Transverse colon (tissue), 4 donors: ENCODE data around the gene OSBPL6. TPM values are rescaled to one million over a fixed set of nuclear protein-coding genes. Genes with fewer than 3 reads are reported as not detected.

Source experiments
- DNase-seq: peaks from one replicate; pipeline ENCODE4 v3.0.0-alpha.2; 2019
- H3K27ac ChIP-seq, 4 donors: fragments of 200-600 bp; sonication (generic); 2 replicates each; pipeline ENCODE4 v1.5.1; 2016 to 2018; ENCODE audit warnings: inconsistent platforms in 4 of 4
- H3K27me3 ChIP-seq: fragments of 200-600 bp; sonication (generic); 2 replicates; pipeline ENCODE4 v1.5.1; 2017; ENCODE audit warnings: inconsistent platforms
- H3K36me3 ChIP-seq, 4 donors: fragments of 200-600 bp; sonication (generic); 2 replicates each; pipeline ENCODE4 v1.5.1; 2017 to 2019; ENCODE audit warnings: inconsistent platforms in 4 of 4
- H3K4me1 ChIP-seq, 4 donors: fragments of 200-600 bp; sonication (generic); 2 replicates each; pipeline ENCODE4 v1.5.1; 2017 to 2020; ENCODE audit warnings: inconsistent platforms in 4 of 4
- H3K4me3 ChIP-seq, 4 donors: fragments of 200-600 bp; sonication (generic); 1 replicate in 1 of 4; 2 replicates in 3 of 4; pipeline versions ENCODE4 v1.5.1 to v1.6.1; 2017 to 2019; ENCODE audit warnings: inconsistent platforms in 4 of 4
- H3K9me3 ChIP-seq, 2 donors: fragments of 200-600 bp; sonication (generic); 2 replicates each; pipeline ENCODE4 v1.5.1; 2017 to 2019; ENCODE audit warnings: inconsistent platforms in 2 of 2
- EP300 ChIP-seq: sonication (generic); formaldehyde crosslinking; IDR thresholded peaks from one replicate; pipeline ENCODE4 v1.6.1; 2017; ENCODE audit warnings: antibody characterized with exemption, low read depth
- POLR2A ChIP-seq: fragments of 450-650 bp; IDR thresholded peaks from one replicate; pipeline ENCODE4 v1.6.1; 2016; ENCODE audit warnings: antibody characterized with exemption, mild to moderate bottlenecking, moderate library complexity
- POLR2AphosphoS5 ChIP-seq, 3 donors: sonication (generic); formaldehyde crosslinking; IDR thresholded peaks; one replicate each; pipeline ENCODE4 v1.6.1; 2016; ENCODE audit warnings: antibody characterized with exemption in 3 of 3
- WGBS, 2 donors: methylation state at CpG; one replicate each; pipeline ENCODE4 v1.1.5; 2018; ENCODE audit warnings: low coverage in 1 of 2; 5-methylcytosine and 5-hydroxymethylcytosine counted together
- in situ Hi-C, 4 donors: fragments of 200-750 bp; cut with MboI; loops; one replicate each; pipeline versions ENCODE4 v1.15.0 to v1.15.1; 2017; ENCODE audit warnings: low sequenced_read_pairs in 3 of 4, low pct_ligation_motif_present in 1 of 4, low pct_unique_long_range_greater_than_20kb in 1 of 4
- intact Hi-C: fragments of 100-400 bp; cut with DNase I; formaldehyde crosslinking; loops from one replicate; pipeline ENCODE4 v1.15.1; 2023; ENCODE audit warnings: low total_unique reads
- total RNA-seq, 4 donors: library from RNA; depleted of rRNA; stranded (reverse); fragments of >200 nt; gene quantifications; one replicate each; pipeline ENCODE4 v1.1.0, GENCODE V29; 2016
- TF ChIP-seq, protein P1 (sequence below), 5 experiments: fragments of 200-600 bp in 3 of 5; fragments of 450-650 bp in 2 of 5; sonication (generic) in 3 of 5; IDR thresholded peaks; 1 replicate in 2 of 5; 2 replicates in 3 of 5; pipeline ENCODE4 v1.5.1; 2016 to 2017; ENCODE audit warnings: antibody characterized with exemption in 5 of 5, inconsistent platforms in 3 of 5, mild to moderate bottlenecking in 2 of 5, moderate library complexity in 1 of 5

Gene OSBPL6
- total RNA-seq, 4 donors from 2014 or later = 0.95 to 4.0 (median 2.5) TPM

- Histone ChIP-seq H3K36me3 (no peaks in the 10 kb centered on the region), H3K27me3 (no peaks in the 10 kb centered on the region), H3K27ac (no peak overlapping the region), H3K9me3 (no peaks in the 10 kb centered on the region), H3K4me3 (no peak overlapping the region), H3K4me1 (no peaks in the 10 kb centered on the region)
- WGBS, 2 donors = 78 to 93% methylated on average over 2 to 4 of the region's 4 CpGs
- DNase-seq = no peak
- TF ChIP-seq POLR2A (no peak), POLR2AphosphoS5 (IDR thresholded peaks at IDR 0.05) (no peak), EP300 (no peak)
- TF ChIP-seq, protein P1, sequence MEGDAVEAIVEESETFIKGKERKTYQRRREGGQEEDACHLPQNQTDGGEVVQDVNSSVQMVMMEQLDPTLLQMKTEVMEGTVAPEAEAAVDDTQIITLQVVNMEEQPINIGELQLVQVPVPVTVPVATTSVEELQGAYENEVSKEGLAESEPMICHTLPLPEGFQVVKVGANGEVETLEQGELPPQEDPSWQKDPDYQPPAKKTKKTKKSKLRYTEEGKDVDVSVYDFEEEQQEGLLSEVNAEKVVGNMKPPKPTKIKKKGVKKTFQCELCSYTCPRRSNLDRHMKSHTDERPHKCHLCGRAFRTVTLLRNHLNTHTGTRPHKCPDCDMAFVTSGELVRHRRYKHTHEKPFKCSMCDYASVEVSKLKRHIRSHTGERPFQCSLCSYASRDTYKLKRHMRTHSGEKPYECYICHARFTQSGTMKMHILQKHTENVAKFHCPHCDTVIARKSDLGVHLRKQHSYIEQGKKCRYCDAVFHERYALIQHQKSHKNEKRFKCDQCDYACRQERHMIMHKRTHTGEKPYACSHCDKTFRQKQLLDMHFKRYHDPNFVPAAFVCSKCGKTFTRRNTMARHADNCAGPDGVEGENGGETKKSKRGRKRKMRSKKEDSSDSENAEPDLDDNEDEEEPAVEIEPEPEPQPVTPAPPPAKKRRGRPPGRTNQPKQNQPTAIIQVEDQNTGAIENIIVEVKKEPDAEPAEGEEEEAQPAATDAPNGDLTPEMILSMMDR (IDR thresholded peaks at IDR 0.05) = no peak
- in situ Hi-C loops (no loop called here), intact Hi-C loops (no loop called here)
These were observed 17.6 kb downstream of the OSBPL6 start for GRCh38 chr2:178211943-178212342.

- no peak for DNase-seq
- no peaks in the 10 kb centered on the region for H3K27me3 ChIP-seq
- H3K4me1 ChIP-seq = no peaks in the 10 kb centered on the region
- no peak for TF ChIP-seq POLR2A
- TF ChIP-seq POLR2AphosphoS5 (IDR thresholded peaks at IDR 0.05) = no peak
- in situ Hi-C loops = no loop called here
- no peaks in the 10 kb centered on the region for H3K9me3 ChIP-seq
- 100% methylated on average over 1 of the region's 1 CpG for WGBS, 2 donors
- intact Hi-C loops = no loop called here
- no peak overlapping the region for H3K4me3 ChIP-seq
- no peaks in the 10 kb centered on the region for H3K36me3 ChIP-seq
- no peak overlapping the region for H3K27ac ChIP-seq
These were observed 19.7 kb downstream of the OSBPL6 start for GRCh38 chr2:178213991-178214390.

DNA sequence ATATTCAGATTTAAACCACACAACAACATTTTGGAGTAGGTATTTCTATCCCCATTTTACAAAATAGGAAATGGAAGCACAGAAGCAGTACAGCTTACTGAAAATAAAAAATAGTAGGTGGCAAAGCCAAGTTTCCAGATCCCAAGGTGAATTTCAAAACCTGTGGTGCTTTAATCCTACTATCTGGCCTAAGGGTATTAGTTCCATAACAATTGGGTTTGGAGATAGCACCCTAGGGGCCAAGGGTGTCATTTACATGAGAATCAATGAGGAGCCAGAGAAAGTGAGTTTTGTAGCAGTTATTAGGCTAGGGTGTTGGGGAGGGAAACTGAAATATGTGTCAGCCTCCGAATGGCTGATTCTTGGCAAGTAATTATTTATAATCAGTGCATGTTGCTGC lies 24.9 kb downstream of the OSBPL6 start:
- no peak overlapping the region for H3K27ac ChIP-seq

DNA sequence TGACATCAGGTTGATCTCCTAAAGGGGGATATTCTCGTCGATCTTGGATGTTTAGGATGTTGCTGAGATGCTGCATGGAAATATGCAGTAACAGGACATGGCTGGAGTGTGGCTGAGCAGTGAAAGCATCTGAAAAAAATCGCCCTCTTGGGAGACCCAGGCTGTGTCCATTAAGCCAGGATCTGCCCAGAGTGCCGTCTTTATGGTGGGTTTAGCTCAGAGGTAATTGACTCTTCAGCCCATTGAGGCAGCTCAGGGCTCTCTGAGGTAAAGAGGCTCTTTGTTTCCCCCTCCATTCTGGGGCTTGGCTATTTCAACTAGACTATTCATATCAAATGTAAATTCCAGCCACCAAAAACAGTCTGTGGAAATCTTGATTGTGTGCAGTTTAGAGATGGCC lies 26.5 kb downstream of the OSBPL6 start:
- no peak for DNase-seq
- intact Hi-C loops (no loop called here), in situ Hi-C loops (no loop called here)
- no peaks in the 10 kb centered on the region for H3K27me3 ChIP-seq
- WGBS, 2 donors = 60 to 69% methylated on average over 2 to 4 of the region's 4 CpGs
- H3K27ac ChIP-seq = no peak overlapping the region
- no peaks in the 10 kb centered on the region for H3K9me3 ChIP-seq
- no peak for TF ChIP-seq EP300
- TF ChIP-seq, protein P1 (IDR thresholded peaks at IDR 0.05) = no peak
- no peak for TF ChIP-seq POLR2A
- no peak for TF ChIP-seq POLR2AphosphoS5 (IDR thresholded peaks at IDR 0.05)
- no peaks in the 10 kb centered on the region for H3K4me1 ChIP-seq
- H3K36me3 ChIP-seq = no peaks in the 10 kb centered on the region
- no peak overlapping the region for H3K4me3 ChIP-seq

More for the DNA sequence above, 24.9 kb downstream of the OSBPL6 start:
- Histone ChIP-seq H3K27me3 (no peaks in the 10 kb centered on the region), H3K4me1 (no peaks in the 10 kb centered on the region), H3K4me3 (no peak overlapping the region), H3K36me3 (no peaks in the 10 kb centered on the region), H3K9me3 (no peaks in the 10 kb centered on the region)
- in situ Hi-C loops = no loop called here
- TF ChIP-seq, protein P1 (IDR thresholded peaks at IDR 0.05) = no peak
- TF ChIP-seq POLR2AphosphoS5 (IDR thresholded peaks at IDR 0.05) (no peak), POLR2A (no peak), EP300 (no peak)
- intact Hi-C loops = no loop called here
- DNase-seq = no peak
- 76 to 80% methylated on average over 1 of the region's 1 CpG for WGBS, 2 donors

- no peaks in the 10 kb centered on the region for H3K4me1 ChIP-seq
- in situ Hi-C loops (no loop called here), intact Hi-C loops (no loop called here)
- H3K36me3 ChIP-seq = no peaks in the 10 kb centered on the region
- no peaks in the 10 kb centered on the region for H3K27me3 ChIP-seq
- H3K4me3 ChIP-seq = no peak overlapping the region
- no peak for TF ChIP-seq POLR2A
- TF ChIP-seq, protein P1 (IDR thresholded peaks at IDR 0.05) = no peak
- TF ChIP-seq POLR2AphosphoS5 (IDR thresholded peaks at IDR 0.05) = no peak
- TF ChIP-seq EP300 = no peak
- no peak overlapping the region for H3K27ac ChIP-seq
- no peaks in the 10 kb centered on the region for H3K9me3 ChIP-seq
- 86 to 95% methylated on average over 1 of the region's 1 CpG for WGBS, 2 donors
- no peak for DNase-seq
These were observed 27.2 kb downstream of the OSBPL6 start for GRCh38 chr2:178221556-178221955.
